Spinal cord (tissue), 10 donors: Measurements from ENCODE around the gene NTM. TPM values are rescaled to one million over a fixed set of nuclear protein-coding genes. Genes with fewer than 3 reads are reported as not detected.

Experiments used
- DNase-seq, 6 donors: peaks; one replicate each; pipeline versions ENCODE4 v3.0.0 to v3.0.0-alpha.2; 2013 to 2015; ENCODE audit warnings: low spot score in 6 of 6, low read depth in 4 of 6
- H3K27ac ChIP-seq: one replicate; pipeline ENCODE4 v1.5.1; 2013; ENCODE audit warnings: low read depth, low read length, control low read depth
- H3K27me3 ChIP-seq: one replicate; pipeline ENCODE4 v1.6.1; 2013; ENCODE audit warnings: low read length; ENCODE audit not compliant: control insufficient read depth, insufficient read depth
- H3K36me3 ChIP-seq: one replicate; pipeline ENCODE4 v1.6.1; 2013; ENCODE audit warnings: low read length; ENCODE audit not compliant: control insufficient read depth, insufficient read depth
- H3K4me1 ChIP-seq: one replicate; pipeline ENCODE4 v1.6.1; 2013; ENCODE audit warnings: low read length; ENCODE audit not compliant: control insufficient read depth, insufficient read depth
- H3K4me3 ChIP-seq: one replicate; pipeline ENCODE4 v1.5.1; 2013; ENCODE audit warnings: low read depth, low read length, control low read depth
- H3K9me3 ChIP-seq: one replicate; pipeline ENCODE4 v1.6.1; 2013; ENCODE audit warnings: low read length; ENCODE audit not compliant: control insufficient read depth, insufficient read depth
- WGBS: methylation state at CpG from one replicate; pipeline ENCODE4 v1.1.5; 2013; ENCODE audit warnings: missing lambda C conversion rate; ENCODE audit not compliant: insufficient coverage; 5-methylcytosine and 5-hydroxymethylcytosine counted together
- polyA plus RNA-seq, 2 donors: library from polyadenylated mRNA; unstranded; fragments of 120-200 nt; gene quantifications; one replicate each; pipeline ENCODE4 v1.2.1, GENCODE V29; 2013; ENCODE audit not compliant: insufficient read length in 2 of 2
- total RNA-seq, 2 donors: library from RNA; depleted of rRNA in 1 of 2; stranded (reverse); fragments of 120-200 nt in 1 of 2; fragments of >200 nt in 1 of 2; gene quantifications; one replicate each; pipeline versions ENCODE4 v1.2.3 to v1.2.4, GENCODE V29; 2013 to 2014
- donor health status: healthy.

NTM gene
- total and polyA plus RNA-seq, 4 donors = 69.3 to 181 (median 155) TPM

DNA sequence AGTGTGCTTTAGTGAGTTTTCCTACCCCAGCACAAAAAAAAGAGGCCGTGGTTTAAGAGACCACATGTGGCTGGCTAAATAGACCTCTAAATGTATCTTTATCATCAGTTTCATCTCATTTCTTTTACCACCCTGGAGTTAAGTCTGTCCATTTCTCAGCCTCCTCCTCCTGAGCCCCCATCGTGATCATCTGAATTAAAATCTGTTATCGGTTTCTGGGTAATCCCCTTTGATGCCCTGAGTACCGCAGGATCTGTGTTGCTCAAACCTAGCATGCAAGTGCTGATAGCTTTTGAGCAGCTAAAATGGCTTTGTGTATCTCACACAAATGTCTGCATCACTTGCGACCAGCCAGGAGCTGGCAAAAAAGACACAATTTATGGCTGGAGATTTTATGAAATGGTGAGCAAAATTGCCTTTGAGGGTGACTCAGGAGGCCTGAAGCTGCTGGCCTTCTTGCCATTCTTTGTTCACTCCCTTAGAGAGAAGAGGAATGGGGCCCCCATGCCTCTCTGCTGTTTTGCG, 236.5 kb downstream of the NTM start:
- Histone ChIP-seq H3K27me3 (no peaks in the 10 kb centered on the region), H3K36me3 (no peaks in the 10 kb centered on the region), H3K4me3 (no peak overlapping the region), H3K9me3 (no peaks in the 10 kb centered on the region), H3K27ac (no peak overlapping the region), H3K4me1 (peaks cover 15% of the 10 kb centered on the region)
- DNase-seq = peak in 1 of 6 donors; percentile 57
- WGBS = 87% methylated on average over 4 of the region's 6 CpGs

DNA sequence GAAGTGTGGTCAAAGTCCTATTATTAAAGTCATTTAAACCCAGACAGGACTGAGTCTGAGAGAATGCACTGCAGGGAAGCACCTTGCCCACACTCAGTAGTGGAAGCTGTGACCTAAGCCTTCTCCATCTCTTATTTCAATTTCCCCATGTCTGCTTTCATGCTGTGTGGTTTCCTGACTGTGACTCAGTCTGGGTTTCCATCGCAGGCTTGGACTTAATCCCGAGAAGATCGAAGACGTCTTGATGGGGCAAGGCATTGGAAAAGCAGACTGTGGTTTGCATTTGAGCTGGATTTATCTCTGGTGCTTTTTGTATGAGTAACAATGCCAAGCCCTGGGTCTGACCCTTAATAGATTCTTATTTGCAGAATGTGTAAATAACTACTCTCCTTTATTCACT, 238.9 kb downstream of the NTM start:
- Histone ChIP-seq H3K4me1 (peaks cover 29% of the 10 kb centered on the region), H3K27ac (peak overlapping the region; percentile 19)
- DNase-seq = peak in 1 of 6 donors; percentile 50

DNA sequence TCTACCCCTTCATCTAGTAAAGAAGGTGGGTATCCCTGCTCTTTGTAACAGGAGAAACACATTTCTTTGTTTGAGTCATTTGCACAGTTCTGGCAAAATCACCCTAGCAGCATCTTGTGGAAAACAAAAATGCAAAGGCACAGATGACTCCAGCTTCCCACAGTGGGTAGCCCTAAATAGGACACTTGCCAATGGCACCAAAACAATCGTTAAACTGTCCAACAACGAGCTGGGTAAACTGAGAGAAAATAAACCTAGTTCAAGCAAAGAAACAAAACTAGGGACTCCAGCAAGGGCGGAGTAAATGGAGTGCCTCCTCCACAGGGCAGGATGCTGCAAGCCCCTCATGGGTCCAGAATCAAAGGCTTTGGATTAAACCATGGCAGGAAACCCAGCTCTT, 239.5 kb downstream of the NTM start:
- Histone ChIP-seq H3K36me3 (no peaks in the 10 kb centered on the region), H3K27me3 (no peaks in the 10 kb centered on the region), H3K9me3 (no peaks in the 10 kb centered on the region), H3K27ac (peak overlapping the region; percentile 17), H3K4me1 (peaks cover 35% of the 10 kb centered on the region), H3K4me3 (no peak overlapping the region)
- WGBS = 47% methylated on average over 3 of the region's 3 CpGs
- DNase-seq = peak in 1 of 6 donors; percentile 73

More for the DNA sequence above, 238.9 kb downstream of the NTM start:
- no peak overlapping the region for H3K4me3 ChIP-seq
- H3K9me3 ChIP-seq = no peaks in the 10 kb centered on the region
- no peaks in the 10 kb centered on the region for H3K27me3 ChIP-seq
- WGBS = no CpG with 5 or more reads among the region's 4 CpGs
- H3K36me3 ChIP-seq = no peaks in the 10 kb centered on the region

DNA sequence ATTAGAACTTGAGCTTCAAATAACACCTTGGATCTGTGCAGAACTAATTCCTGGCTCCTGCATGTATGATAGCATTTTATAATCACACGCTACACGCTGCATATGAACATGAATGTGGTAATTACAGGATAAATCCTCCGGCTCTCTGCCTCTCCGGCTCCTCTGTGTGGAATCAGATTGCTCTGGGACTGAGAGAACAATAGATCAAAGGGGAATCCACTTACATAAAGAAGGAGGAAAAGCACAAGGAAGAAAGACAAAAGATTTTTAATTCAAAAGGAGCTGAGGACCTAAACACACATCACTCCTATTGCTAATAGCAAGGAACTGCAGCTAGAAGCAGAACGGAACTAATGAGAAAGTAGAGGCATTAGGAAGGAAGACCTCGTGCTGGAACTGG, 240.9 kb downstream of the NTM start:
- Histone ChIP-seq H3K36me3 (no peaks in the 10 kb centered on the region), H3K27ac (no peak overlapping the region), H3K27me3 (no peaks in the 10 kb centered on the region), H3K4me3 (no peak overlapping the region), H3K9me3 (no peaks in the 10 kb centered on the region), H3K4me1 (peaks cover 47% of the 10 kb centered on the region)
- DNase-seq = peak in 2 of 6 donors; percentile 21 to 82
- WGBS = 80% methylated on average over 1 of the region's 6 CpGs

DNA sequence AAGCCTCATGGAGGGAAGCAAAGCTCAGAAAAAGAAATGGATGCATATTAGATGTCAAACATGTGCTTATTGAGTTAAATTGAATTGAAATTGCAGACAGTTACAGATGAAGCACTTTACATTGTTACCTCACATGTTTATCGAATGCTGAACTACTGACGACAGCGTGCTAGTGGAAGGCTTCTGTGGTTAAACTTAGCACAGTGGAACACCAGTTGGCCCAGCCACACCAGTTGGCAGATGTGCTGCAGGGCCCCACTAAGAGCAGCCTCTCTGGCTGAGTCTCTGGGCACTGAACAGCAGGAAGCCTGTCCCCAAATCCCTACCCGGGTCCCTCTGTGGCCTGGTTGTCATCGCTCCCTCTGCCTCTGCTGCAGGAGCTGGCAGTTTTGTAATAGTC, 242.1 kb downstream of the NTM start:
- WGBS = 89% methylated on average over 5 of the region's 5 CpGs
- Histone ChIP-seq H3K36me3 (no peaks in the 10 kb centered on the region), H3K4me3 (no peak overlapping the region), H3K4me1 (peaks cover 58% of the 10 kb centered on the region), H3K27me3 (no peaks in the 10 kb centered on the region), H3K27ac (no peak overlapping the region), H3K9me3 (no peaks in the 10 kb centered on the region)
- no peak for DNase-seq

DNA sequence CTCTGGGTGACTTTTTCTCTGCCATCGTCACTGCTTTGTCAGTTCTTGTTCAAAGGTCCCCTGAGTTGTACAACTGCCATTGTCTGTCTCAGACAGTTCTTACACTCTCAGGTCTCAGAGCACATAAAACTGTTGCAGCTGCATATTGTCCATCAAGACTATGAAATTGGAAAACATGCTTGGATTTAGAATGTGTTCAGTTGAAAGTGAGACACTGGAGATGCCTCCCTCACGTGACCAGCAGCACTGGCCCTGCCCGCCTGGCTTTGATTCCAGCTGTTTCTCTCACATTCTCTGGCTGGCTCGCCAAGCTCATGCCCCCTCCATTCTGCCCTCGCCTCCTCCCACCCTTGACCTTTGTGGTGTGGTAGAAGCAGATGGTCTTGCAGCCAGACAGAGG, 244.2 kb downstream of the NTM start:
- no peaks in the 10 kb centered on the region for H3K9me3 ChIP-seq
- H3K27ac ChIP-seq = no peak overlapping the region
- no peak overlapping the region for H3K4me3 ChIP-seq
- H3K36me3 ChIP-seq = no peaks in the 10 kb centered on the region
- 50% methylated on average over 2 of the region's 5 CpGs for WGBS
- peak in 2 of 6 donors; percentile 26 to 44 for DNase-seq
- peaks cover 57% of the 10 kb centered on the region for H3K4me1 ChIP-seq
- no peaks in the 10 kb centered on the region for H3K27me3 ChIP-seq

DNA sequence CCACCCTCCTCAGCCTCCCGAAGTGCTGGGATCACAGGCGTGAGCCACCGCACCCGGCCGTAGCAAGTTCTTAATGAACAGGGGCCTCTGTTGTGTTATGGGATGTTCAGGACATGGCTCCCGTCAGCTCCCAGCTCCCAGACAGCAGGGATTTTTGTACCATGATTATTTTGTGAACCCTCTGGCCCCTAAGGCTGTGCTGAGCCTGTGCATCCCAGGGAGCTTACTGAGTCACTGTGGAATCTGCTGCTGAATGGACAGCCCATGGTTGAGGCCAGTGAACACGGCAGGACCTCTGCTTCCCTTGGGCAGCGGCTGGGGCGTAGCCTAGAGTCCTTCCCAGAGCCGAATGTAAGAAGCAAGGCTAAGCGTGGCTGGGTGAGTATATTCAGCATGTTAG, 245.2 kb downstream of the NTM start:
- peaks cover 50% of the 10 kb centered on the region for H3K4me1 ChIP-seq
- no peaks in the 10 kb centered on the region for H3K9me3 ChIP-seq
- WGBS = 70% methylated on average over 7 of the region's 11 CpGs
- no peaks in the 10 kb centered on the region for H3K36me3 ChIP-seq
- H3K4me3 ChIP-seq = no peak overlapping the region
- no peaks in the 10 kb centered on the region for H3K27me3 ChIP-seq
- DNase-seq = no peak
- no peak overlapping the region for H3K27ac ChIP-seq

DNA sequence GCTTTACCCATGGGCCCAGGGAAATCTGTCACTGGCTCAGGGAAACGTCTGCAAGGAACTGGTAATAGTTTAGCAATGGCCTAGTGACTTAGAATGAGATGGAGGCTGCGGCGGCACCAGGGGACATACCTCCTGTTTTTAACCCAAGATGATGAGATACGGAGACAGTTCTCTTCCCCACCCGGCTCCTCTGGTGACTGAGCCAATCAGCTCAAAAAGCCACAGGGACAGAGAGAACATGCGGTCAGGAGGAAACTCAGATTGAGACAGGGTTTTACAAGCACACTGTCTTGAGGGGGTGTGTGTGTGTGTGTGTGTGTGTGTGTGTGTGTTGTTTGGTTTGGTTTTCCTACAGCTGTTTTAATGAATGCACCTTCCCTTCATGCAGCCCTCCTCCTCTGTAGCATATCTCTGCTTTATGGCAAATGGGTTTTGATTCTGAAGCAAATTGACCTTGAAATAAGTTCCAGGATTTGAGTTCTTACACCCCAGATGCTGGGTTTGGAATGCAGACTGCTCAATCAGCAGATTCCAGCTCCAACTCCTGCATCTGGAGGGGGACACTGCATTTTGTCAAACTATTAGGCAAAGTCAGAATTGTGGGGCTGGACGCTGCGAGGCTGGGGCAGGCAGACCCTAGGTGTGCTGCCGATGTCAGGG, 246.2 kb downstream of the NTM start:
- 52% methylated on average over 5 of the region's 9 CpGs for WGBS
- Histone ChIP-seq H3K9me3 (no peaks in the 10 kb centered on the region), H3K27me3 (no peaks in the 10 kb centered on the region), H3K36me3 (no peaks in the 10 kb centered on the region), H3K27ac (no peak overlapping the region), H3K4me1 (peaks cover 49% of the 10 kb centered on the region), H3K4me3 (no peak overlapping the region)
- peak in 1 of 6 donors; percentile 62 for DNase-seq

DNA sequence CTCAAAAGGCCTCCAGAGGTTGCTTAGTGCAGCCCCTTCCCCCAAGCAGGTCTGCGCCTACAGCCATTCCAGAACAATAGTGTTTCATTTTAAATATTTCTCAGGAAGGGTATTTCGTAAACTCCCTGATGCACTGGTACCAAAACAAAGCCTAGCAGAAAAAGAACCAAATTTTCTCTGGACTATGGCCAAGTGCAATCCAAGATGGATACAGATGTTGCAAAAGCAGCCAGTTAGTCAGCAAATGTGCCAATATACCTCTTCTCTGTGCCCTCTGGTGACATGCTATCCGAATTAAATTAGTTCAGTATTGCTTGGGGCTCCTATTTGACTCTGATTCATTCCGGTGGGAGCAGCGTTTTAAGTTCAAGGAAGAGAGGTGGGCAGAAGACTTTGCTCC, 247.8 kb downstream of the NTM start:
- peak in 1 of 6 donors; percentile 85 for DNase-seq
- no peak overlapping the region for H3K27ac ChIP-seq
- no peaks in the 10 kb centered on the region for H3K9me3 ChIP-seq
- no peaks in the 10 kb centered on the region for H3K27me3 ChIP-seq
- peaks cover 51% of the 10 kb centered on the region for H3K4me1 ChIP-seq
- no peaks in the 10 kb centered on the region for H3K36me3 ChIP-seq
- WGBS = no CpG with 5 or more reads among the region's 5 CpGs
- no peak overlapping the region for H3K4me3 ChIP-seq

DNA sequence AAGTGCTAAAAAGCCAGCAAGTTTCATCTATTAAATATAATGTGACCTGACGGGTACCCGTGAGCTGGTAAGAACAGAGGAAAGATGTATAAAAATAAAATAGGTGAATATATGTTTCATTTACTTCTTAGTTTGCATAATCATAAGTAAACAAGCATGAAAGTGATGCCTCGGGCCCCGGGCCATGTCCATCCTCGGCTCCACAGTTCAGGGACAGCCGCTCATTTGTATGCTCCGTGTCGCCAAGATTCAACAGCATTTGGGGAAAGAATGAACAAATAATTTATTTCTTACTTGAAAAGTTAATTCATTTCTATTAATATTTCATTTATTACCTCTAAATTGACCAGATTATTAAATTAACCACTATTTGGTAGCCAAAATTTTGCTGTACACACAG, 251.8 kb downstream of the NTM start:
- DNase-seq = no peak
- H3K4me1 ChIP-seq = peaks cover 20% of the 10 kb centered on the region
- H3K4me3 ChIP-seq = no peak overlapping the region
- no peaks in the 10 kb centered on the region for H3K27me3 ChIP-seq
- no peaks in the 10 kb centered on the region for H3K36me3 ChIP-seq
- H3K9me3 ChIP-seq = no peaks in the 10 kb centered on the region
- H3K27ac ChIP-seq = no peak overlapping the region
- WGBS = no CpG with 5 or more reads among the region's 8 CpGs
